DMS114 treated with DMSO at 0.1 percent for 48 hours (cell line): ENCODE data around the gene HS6ST3.

ENCODE experiments used
- DNase-seq: peaks from one replicate; lab custom pipeline; 2025; ENCODE audit not compliant: unreplicated experiment; lab: John Stamatoyannopoulos, UW

Gene HS6ST3

DNA sequence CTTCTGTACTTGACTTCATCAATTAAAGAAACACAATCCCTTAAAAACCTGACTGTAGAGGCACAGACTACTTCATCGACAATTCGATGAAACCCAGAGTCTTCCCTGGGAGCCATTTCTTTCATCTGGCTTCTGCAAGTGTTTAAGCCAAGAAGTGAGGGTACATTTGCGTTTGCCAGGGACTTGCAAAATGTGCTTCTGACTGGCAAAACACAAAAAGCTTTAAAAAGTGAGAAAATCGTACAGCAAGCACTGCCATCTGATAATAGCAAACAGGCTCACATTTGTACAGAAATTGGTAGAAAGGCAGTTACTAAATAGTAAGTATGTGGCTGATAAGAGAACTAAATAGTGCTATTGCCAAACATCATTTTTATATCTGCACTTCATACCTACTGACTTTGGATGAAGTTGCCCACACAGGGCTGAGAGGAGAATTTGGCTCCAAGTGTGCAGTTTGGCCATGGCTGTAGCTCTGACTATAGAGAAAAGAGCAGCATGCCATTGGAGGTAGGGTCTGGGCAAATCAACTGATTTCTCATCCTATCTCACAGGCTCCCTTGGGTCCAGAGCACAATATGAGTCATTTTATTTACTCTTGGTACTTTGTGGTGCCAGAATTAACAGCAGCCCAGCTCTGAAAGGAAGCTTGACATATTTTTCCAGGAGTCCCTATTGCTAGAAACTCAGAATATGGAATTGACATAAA is 546.2 kb downstream of the HS6ST3 start:
- no peak for DNase-seq

DNA sequence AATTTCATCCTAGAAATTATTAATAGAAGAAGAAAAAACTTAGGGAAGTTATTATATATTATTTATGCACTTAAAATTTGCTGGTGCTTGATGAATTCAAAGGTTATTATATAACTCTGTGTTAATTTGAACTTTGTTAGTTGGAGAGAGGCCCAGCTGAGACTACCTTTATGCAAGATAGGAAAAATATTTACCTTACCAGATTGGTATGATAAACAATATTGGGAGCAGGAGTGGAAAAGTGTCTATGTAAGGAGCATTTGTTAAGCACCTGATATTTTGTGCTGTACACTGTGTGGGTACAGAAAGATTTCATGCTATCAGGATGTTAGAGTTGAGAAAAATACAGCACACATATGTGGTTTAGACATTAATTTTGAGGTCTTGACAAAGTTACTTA is 547.1 kb downstream of the HS6ST3 start:
- no peak for DNase-seq

DNA sequence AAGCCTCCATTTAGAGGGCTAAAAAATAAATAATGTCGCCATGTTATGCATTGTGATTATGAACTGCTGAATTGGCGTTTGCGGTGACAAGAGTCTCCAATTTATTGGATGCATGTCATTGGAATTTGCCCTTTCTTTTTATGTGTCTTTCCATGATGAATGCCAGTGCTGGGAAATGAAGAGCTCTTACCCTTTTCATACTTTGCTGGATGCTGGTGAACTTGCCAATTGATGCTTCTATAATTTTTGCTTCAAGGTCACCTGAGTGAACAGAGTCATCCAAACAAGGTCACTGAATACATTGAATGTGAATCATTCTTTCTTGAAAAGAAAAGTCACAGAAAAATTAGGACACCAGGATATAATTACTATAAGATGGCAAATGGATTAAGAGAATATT is 556.2 kb downstream of the HS6ST3 start:
- DNase-seq = no peak

DNA sequence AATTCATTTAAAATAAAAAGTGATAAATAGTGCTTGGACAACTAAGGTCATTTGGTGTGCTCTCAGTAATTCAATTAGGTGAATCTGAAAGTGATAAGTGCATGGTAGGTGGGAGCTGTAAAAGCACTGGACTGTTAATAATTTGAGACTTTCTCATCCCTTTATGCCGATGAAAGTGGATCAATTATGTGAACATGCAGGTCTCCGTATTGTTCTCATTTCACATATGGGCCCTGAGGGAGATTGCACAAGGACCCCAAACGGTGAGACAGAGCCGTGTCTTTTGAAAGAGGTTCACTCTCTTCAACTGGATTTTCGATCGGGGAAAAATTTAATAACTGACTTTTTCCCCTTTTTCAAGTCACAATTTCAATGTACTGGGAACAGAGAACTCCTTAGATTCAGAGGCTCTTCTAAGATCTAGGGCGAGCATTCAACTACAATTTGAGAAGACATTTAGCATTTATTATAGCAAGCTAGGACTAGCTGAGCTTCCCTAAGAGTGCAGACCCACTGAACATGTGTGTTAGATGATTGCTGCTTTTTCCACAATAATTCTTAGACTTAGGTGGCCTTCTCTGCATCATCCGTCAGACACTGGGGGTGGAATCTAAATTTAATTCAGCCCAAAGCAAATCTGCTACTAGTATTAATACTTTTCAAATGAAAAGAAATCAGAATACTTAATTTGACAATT is 556.8 kb downstream of the HS6ST3 start:
- DNase-seq = no peak

DNA sequence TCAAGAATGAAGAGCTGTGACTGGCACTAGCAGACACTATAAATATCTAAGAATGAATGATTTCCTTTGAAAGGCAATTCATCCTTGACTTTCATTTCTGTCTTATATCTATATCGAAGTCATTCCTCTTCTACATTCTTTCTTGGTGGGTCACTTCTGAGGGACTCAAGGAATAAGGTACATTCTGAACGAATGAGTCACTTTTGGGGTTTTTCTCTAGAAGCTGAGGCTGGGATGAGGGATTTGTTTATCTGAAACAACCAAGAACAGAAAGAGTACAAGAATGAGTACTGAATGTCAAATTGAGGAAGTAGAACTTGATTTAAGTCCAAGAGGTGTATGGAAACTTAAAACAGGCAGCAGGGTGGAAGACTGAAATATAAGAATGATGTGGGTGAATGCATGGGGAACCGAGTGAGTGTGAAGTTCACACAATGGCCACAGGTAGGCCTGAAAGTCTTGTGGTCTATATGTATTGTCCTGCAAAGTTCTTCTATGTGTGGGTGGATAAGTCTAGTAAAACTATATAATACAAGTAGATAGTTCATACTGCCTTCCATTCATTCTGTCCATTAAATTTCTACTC is 560.5 kb downstream of the HS6ST3 start:
- no peak for DNase-seq

DNA sequence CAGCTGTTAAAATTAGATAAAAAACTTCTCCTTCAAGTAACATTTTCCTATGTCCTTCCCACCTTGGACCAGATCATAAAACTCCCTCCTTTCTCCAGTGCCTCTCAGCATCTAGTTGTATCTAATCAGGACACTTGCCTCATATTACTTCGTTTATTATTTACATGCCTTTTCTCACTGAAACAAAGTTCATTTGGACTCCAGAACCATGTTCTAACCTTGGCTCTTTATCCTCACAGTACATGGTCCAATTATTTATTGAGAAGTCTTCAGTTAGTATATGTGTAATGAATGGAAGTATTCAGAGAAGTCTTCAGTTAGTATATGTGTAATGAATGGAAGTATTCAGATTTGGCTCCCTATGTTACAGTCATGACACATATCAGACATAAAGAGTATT is 561.7 kb downstream of the HS6ST3 start:
- no peak for DNase-seq

DNA sequence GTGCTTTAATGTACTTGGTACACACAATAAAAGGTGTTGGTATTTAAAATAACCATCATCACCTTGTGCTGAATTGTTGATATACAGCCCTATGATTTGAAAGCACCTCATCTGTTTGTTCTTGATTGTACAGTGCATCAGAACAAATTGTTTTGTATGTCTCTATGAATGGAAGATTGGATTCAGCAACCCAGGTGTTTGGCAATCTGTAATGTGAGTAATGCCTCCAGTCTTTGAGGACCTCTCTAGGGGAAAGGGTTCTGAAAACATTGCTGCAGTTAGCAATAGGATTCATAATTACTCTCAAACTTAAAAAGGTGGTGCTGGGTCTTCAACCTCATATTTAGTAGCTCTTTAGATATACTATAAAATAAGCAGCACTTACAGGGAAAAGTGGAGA is 562.6 kb downstream of the HS6ST3 start:
- no peak for DNase-seq

DNA sequence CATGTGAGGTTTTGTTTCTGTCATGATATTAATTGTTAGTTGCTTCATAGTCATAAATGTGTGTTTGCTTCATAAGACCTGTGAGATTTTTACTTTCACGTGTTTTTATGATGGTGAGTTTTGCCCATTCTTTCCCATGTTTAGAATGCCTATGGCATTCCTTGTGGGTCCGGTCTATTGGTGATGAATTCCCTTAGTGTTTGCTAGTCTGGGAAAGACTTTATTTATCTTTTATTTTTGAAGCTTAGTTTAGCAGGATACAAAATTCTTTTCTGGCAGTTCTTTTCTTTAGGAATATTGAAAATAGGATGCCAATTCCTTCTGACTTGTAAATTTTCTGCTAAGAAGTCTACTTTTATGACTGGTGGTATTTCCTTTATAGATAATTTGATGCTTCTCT is 571.7 kb downstream of the HS6ST3 start:
- no peak for DNase-seq

DNA sequence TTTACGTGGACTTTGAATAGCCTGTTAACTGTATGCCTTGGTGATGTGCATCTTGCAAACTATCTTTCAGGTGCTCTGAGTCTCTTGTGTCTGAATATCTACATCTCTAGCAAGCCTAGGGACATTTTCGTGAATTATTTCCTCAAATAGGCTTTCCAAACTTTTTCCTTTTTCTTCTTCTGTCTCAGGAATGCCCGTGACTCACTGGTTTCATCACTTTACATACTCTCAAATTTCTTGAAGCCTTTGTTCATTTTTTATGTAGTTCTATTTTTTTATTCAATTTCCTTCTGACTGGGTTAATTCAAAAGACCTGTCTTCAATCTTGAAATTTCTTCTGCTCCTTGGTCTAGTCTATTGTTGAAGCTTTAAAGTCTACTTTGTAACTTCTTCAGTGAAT is 572.1 kb downstream of the HS6ST3 start:
- no peak for DNase-seq

DNA sequence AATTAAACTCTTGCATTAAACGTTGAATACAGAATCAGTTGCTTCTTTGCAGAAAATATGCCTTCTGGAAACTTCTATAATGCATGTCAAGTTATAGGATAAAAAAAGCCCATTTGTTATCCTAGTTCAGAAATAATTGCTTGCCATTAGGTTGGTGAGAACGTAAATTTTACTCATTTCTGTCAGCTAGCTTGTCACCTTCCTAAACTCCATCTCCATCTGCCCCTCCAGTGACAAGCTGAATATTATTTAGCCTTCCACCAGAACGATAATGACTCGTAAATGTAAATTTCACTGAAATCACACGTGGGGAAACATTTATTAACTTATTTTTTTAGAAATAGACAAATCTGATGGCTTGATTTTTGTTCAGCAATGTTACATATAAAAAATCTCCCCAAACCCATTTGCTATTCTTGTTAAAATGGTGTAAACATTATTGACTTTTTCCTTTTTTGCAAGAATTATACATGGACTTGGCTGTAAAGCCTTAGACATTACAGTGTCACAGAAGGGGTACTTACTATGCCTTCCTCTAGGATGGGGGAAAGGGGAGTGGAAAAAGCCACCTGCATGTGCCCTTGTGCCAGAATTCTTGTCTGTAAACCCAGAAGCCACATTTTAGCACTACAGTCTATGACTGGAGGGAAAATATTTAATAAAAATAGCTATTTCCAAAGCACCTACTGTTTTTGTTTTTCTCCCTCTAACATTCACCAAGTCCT is 577.5 kb downstream of the HS6ST3 start:
- DNase-seq = no peak

DNA sequence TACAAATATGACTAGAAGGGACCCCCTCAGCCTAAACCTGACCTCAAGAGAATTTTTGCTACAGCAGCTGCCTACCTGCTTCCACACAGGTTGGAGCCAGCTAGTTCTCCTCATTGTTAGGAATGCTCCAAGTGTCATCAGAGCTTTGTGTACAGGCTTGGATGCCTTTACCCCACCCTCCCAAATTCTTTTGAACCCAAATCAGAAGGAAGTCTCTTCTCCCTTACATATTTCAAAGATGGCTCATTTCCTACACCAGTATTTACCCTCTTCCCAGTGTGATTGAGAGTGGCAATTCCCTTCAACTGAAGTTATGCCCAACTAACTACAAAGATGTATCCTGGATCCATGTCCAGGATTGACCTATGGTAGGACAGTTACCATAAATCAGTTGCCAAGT is 581.2 kb downstream of the HS6ST3 start:
- no peak for DNase-seq

DNA sequence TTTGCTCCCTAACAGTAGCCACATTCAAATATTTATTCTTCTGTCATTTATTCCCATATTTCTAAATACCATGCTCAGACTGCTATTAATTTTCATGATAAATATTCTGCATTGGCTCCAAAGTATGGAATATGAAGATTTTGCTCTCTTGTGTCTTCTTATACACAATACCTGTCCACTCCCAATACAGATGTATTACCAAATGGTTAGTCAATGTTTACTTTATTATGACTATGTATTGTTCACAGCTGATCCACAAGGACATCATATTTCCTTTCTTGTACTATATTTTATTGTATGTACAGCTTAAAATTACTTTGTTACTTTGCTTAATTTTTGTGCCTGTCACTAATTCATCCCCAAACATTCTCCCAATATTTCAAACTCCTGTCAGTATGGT is 582.1 kb downstream of the HS6ST3 start:
- DNase-seq = no peak

DNA sequence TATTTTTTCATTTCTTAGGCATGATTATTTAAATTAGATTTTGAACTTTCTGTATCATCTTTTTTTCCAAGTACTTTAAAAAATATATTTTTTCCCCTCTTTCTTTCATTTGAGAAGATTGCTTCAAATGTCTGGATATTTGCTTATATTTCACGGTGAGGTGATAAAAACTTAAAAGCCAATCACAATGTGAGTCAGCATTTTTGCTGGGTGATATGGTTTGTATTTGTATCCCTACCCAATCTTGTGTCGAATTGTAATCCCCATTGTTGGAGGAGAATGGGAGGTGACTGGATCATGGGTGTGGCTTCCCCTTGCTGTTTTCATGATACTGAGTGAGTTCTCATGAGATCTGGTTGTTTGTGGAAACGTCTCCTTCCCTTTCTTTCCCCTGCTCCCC is 583.9 kb downstream of the HS6ST3 start:
- DNase-seq = no peak

DNA sequence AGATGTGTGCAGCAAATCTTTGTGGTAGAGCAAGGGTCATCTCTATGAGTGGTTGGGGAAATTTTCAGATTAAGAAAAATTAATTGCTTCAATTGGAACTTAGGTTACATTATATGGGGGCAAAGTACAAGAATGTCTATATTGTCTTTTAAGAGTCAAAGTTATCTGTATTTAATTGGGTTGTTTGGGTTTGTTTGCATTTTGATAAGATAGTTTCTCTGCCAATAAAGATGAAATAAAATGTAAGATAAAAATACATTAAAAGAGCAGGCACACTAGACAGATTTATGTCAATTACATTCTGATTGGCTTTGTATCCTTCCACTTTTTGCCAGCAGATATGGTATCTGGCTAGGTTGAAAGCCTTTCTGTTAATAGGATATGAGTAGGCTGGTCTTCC is 587.1 kb downstream of the HS6ST3 start:
- DNase-seq = no peak

DNA sequence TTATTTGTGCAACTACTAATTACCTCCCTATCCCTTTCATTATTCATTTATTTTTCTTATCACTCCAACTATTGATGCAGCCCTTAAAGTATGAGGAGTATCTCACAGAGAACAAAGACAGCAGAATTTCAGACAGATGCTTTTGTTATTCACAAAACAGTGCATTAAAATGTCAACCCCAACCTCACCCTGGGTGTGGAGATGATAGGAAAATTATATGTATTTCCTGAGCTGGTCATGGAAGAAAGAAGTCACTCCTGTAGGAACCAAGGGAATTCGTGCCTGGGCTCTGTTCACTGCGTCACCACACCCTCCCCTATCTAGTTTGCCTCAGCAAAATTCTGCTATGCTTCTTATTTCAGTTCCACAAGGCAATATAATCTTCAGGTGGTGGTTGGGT is 588.9 kb downstream of the HS6ST3 start:
- no peak for DNase-seq

DNA sequence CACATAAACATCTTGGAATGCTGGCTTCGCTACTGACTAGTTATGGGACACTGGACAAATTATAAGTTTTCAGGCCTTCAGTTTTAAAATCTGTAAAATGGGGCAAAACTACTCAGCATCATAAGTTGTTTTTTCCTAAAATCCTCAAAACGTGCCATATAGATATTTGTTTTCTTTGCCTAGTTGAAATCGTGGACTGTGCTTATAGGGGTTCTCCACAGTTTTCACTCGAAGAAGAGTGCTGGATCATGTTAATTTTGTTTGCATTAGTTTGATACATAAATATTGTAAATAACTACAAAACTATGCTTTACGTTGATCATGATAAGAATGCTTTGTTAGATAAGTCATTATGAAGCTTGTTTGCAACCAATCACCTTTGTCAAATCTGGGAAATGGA is 591.0 kb downstream of the HS6ST3 start:
- no peak for DNase-seq

DNA sequence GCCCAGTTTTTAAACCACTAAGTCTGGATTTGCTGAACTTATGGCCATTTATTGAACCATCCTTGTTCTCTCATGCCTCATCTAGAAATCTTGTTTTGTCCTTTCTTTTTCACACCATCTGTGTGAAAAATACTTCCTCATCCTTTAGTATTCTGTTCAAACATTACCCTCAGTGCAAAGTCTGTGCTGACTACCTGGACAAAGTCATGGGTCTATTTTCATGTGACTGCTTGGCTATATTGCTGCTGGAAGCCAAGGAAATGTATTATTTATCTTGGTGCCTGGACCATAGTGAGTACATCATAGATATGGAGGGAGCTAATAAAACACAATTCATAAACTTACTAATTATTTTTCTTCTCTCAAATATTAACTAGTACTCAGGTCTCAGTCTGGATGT is 591.9 kb downstream of the HS6ST3 start:
- no peak for DNase-seq

DNA sequence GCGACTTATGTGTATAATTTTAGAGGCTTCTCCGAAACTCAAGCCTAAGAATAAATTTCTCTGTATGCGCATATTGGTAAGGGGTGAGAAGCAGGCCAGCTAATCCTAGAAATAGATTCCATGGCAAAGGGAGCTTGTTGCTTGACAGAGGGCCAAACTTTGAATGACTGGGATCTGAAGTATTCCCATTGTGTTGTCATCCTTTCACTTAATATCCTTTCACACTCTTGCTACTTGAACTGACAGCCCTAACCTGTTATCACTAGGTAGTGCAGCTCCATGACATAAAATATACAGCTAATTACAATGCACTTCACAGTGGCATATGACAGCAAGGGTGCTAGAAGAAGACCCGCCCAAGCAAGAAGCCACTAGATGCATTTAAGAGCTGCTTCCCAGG is 594.6 kb downstream of the HS6ST3 start:
- no peak for DNase-seq

DNA sequence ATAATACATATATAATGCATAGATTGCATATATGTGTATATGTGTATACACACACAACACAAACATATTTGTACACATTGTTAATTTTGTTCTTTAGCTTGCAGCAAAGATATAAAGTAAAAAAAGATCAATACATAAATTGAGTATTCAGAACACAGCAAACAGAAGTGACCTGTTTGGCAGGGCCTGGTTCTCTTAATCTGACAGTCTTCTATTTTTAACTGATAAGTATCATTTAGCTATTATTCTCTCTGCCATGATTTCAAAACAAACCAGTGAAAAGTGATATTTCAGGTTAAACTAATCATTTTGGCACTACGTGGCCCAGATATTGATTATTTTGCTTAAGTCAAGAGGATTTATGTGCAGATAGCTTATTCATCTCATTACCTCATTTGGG is 595.0 kb downstream of the HS6ST3 start:
- DNase-seq = no peak

DNA sequence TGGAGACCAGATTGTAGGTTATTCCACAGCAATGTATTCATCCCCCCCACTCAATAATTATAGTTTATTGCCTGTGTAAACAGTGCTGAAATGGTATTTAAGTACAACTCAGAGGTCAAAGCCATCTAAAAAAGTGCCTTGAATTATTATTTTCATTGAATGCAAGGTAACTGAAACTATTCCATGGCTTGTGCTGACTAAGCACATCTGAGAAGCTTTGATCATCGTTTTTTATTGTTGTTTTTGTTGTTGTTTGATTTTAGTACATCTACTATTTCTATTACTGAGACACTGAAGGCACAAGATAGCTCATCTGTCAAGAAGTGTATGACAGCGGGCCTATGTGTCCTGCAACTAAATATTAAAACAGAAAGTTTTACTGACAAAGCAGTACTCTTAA is 596.4 kb downstream of the HS6ST3 start:
- no peak for DNase-seq

DNA sequence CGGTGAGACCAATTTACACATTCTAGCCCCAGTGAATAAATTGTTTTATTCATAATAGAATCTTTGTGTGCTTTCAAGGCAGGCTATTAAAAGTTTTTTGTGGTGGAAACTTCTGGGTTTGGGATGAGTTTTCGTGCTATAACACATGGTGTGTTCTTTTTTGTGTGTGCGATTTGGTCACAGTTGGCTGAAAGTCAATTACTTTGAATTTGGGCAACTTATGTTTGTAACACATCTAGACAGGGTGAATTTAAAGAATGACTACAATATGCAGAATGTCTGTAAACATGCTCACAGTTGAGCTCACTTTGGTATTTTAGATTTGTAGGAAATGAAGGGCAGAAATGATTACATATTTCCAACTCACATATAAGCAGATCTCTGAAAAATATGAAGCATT is 597.3 kb downstream of the HS6ST3 start:
- no peak for DNase-seq

DNA sequence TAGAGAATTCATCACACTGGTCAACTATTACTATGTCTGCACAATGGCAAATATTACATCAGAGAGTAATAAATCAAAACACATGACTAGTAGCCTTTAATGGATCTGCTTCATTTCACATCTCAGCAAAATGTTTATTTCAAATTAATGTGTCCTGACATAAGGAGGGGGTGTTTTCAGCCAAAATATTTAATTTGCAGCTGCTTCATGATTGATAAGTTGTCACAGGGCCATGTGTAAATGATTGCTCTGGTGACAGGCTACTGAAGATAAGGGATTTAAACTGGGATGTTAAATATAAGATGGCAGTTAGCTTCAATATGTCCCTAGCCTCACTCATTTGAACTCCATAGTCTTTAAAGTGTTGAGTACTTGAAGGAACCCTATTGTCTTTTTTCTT is 601.1 kb downstream of the HS6ST3 start:
- DNase-seq = no peak
